Left cardiac atrium (tissue), 4 donors: ENCODE data around the gene KCNQ5. TPM values are rescaled to one million over a fixed set of nuclear protein-coding genes. Genes with fewer than 3 reads are reported as not detected.
A peak's percentile ranks its signal among the peaks of the same experiment; 100 is the strongest.

Source experiments
- ATAC-seq, 2 donors: fragments of 200-7000 bp; cut with Tn5 transposase; one replicate each; pipeline ENCODE4 v1.9.1; 2020; ENCODE audit warnings: mild to moderate bottlenecking in 2 of 2, moderate library complexity in 2 of 2
- DNase-seq: peaks from one replicate; pipeline ENCODE4 v3.0.0-alpha.2; 2020
- intact Hi-C, 2 donors: fragments of 100-400 bp; cut with DNase I; formaldehyde crosslinking; loops; one replicate each; pipeline versions ENCODE4 v1.14.1 to v1.15.1; 2022 to 2023
- total RNA-seq, 2 donors: library from RNA; stranded (reverse); fragmentation: NEBNext Ultra II Directional; extraction: Animal tissue kit (Norgen Biotek cat#: 25700); gene quantifications; one replicate each; pipeline ENCODE4 v1.2.1, GENCODE V29; 2021
- donor health status: DM: no; HTN: yes; CAD: no.
- donor health status: DM: no; HTN: yes; CAD: no; lungs with severe emphysema.
- donor health status: DM: yes; HTN: yes; CAD: no.
- donor health status: Dilated cardiomyopathy.

KCNQ5 gene
- total RNA-seq, 2 donors from 2014 or later = 0.16 to 0.44 TPM

- intact Hi-C loops = no loop called here
- no peak for DNase-seq
- no peak for ATAC-seq
Observed at GRCh38 chr6:72820153-72820552, 198.3 kb downstream of the KCNQ5 start.

- DNase-seq (no peak), ATAC-seq (no peak)
- intact Hi-C loops = no loop called here
Observed at GRCh38 chr6:72820906-72821305, 199.0 kb downstream of the KCNQ5 start.

GRCh38 chr6:72822023-72822422 lies 200.2 kb downstream of the KCNQ5 start:
- intact Hi-C loops = no loop called here
- DNase-seq (no peak), ATAC-seq (no peak)

- intact Hi-C loops = no loop called here
- DNase-seq (no peak), ATAC-seq (no peak)
Observed at GRCh38 chr6:72822691-72823090, 200.8 kb downstream of the KCNQ5 start.

- intact Hi-C loops = no loop called here
- no peak for ATAC-seq
- DNase-seq = no peak
Observed at GRCh38 chr6:72824833-72825232, 203.0 kb downstream of the KCNQ5 start.

- no peak for DNase-seq
- ATAC-seq = peak in 1 of 2 donors; percentile 24
- intact Hi-C loops = no loop called here
Observed at GRCh38 chr6:72825315-72825911, 203.5 kb downstream of the KCNQ5 start.

- ATAC-seq = no peak
- DNase-seq = no peak
- intact Hi-C loops = no loop called here
Observed at GRCh38 chr6:72826037-72826436, 204.2 kb downstream of the KCNQ5 start.

GRCh38 chr6:72826744-72827438 lies 205.0 kb downstream of the KCNQ5 start:
- intact Hi-C loops = no loop called here
- ATAC-seq (no peak), DNase-seq (no peak)

- DNase-seq = no peak
- no peak for ATAC-seq
- intact Hi-C loops = no loop called here
Observed at GRCh38 chr6:72828904-72829303, 207.0 kb downstream of the KCNQ5 start.

- DNase-seq (no peak), ATAC-seq (peak in 1 of 2 donors; percentile 44)
- intact Hi-C loops = no loop called here
Observed at GRCh38 chr6:72832271-72832670, 210.4 kb downstream of the KCNQ5 start.

GRCh38 chr6:72835749-72836148 lies 213.9 kb downstream of the KCNQ5 start:
- DNase-seq (no peak), ATAC-seq (no peak)
- intact Hi-C loops = no loop called here

GRCh38 chr6:72836971-72837370 lies 215.1 kb downstream of the KCNQ5 start:
- ATAC-seq (no peak), DNase-seq (no peak)
- intact Hi-C loops = no loop called here

- intact Hi-C loops = no loop called here
- ATAC-seq (no peak), DNase-seq (no peak)
Observed at GRCh38 chr6:72841195-72841594, 219.3 kb downstream of the KCNQ5 start.

- no peak for ATAC-seq
Observed at GRCh38 chr6:72842140-72842539, 220.3 kb downstream of the KCNQ5 start.

GRCh38 chr6:72844614-72845013 lies 222.8 kb downstream of the KCNQ5 start:
- intact Hi-C loops = no loop called here
- ATAC-seq (no peak), DNase-seq (no peak)

More at GRCh38 chr6:72842140-72842539, 220.3 kb downstream of the KCNQ5 start:
- intact Hi-C loops = no loop called here
- DNase-seq = no peak

GRCh38 chr6:72849346-72849745 lies 227.5 kb downstream of the KCNQ5 start:
- DNase-seq = no peak
- no peak for ATAC-seq
- intact Hi-C loops = no loop called here

- DNase-seq (no peak), ATAC-seq (no peak)
- intact Hi-C loops = no loop called here
Observed at GRCh38 chr6:72850040-72850439, 228.2 kb downstream of the KCNQ5 start.

- intact Hi-C loops = no loop called here
- no peak for DNase-seq
- ATAC-seq = no peak
Observed at GRCh38 chr6:72850469-72850868, 228.6 kb downstream of the KCNQ5 start.

- intact Hi-C loops = no loop called here
- no peak for ATAC-seq
- DNase-seq = no peak
Observed at GRCh38 chr6:72855471-72855870, 233.6 kb downstream of the KCNQ5 start.

GRCh38 chr6:72856801-72857200 lies 234.9 kb downstream of the KCNQ5 start:
- DNase-seq (no peak), ATAC-seq (no peak)
- intact Hi-C loops = no loop called here
